Fibroblast of gingiva (primary cell): ENCODE measurements around the gene MOXD1.
"Not testable (repeated sequence)": the region's sequence is repeated elsewhere in the genome, so short reads cannot be mapped to it uniquely, and the experiment has no call there.

Experiments
- DNase-seq: peaks from one replicate; pipeline ENCODE4 v3.0.0-alpha.2; 2011; ENCODE audit warnings: low read depth

Gene MOXD1

DNA sequence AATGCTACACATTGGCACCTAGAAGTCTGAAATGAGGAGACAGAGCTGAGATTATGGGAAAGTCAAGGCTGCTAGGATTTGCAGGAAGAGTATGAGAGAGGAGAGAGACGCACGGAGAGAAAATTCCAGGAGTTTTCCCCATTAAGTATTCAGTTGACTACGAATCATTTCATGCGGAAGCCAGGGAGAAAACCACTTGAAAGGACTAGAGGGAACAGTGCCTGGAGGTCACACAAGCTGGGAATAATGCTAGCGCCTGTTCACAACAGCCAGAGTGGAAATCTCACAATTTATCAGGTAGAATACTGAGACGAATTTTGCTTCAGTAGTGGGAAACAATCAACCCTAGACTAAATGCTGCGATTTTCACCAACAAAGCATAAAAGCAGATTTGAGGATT is 118.6 kb downstream of the MOXD1 start:
- no peak for DNase-seq

GRCh38 chr6:132280436-132280835 is 120.8 kb downstream of the MOXD1 start:
- no peak for DNase-seq

DNA sequence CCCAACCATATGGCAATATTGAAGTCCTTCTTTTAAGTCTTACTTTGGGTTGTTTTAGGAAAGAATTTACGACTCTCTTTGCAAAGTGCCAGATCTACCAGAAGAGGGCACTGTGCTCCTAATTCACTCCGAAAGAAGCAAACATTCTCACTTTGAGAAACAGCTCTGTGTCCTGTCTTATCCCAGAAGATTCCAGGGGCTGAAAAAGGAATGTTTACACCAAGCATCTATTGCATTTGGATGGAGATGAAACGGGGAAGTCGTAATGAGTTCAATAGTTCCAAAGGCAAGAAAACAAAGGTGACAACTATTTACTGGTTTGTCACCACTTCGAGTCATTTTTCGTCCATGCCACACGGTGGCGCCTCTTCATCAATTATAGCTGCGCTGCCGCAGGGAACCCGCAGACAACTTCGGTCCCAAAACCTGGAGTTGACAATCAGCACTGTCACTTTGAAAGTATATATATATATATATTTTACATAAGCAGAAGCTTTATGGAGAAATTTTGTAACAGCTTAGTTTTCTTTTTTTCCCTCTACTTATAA is 121.6 kb downstream of the MOXD1 start:
- DNase-seq: peak; percentile 55

GRCh38 chr6:132275066-132275970 is 126.0 kb downstream of the MOXD1 start:
- no peak for DNase-seq

DNA sequence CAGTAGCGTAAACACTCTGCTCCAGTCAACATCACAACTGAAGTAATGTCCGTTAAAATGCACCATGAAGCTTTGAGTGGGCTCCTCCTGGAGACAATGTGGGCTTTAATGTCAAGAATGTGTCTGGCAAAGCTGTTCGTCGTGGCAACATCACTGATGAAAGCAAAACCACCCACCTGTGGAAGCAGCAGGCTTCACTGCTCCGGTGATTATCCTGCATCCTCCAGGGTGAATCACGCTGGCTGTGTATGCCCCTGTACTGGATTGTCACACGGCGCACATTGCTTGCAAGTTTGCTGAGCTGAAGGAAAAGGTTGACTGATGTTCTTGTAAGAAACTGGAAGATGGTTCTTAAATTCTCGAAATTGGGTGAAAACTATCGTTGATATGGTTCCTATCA is 128.5 kb downstream of the MOXD1 start:
- DNase-seq: no peak

GRCh38 chr6:132270726-132271402 is 130.4 kb downstream of the MOXD1 start:
- DNase-seq: peak; percentile 4

DNA sequence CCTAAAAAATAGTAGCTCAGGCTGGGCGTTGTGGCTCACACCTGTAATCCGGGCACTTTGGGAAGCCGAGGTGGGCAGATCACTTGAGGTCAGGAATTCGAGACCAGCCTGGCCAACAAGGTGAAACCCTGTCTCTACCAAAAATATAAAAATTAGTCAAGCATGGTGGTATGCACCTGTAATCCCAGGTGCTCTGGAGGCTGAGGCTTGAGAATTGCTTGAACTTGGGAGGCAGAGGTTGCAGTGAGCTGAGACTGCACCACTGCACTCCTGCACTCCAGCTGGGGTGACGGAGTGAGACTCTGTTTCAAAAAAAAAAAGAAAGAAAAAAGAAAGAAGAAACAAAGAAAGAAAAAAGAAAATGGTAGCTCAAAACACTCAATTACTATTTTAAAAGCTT is 132.6 kb downstream of the MOXD1 start:
- DNase-seq: not testable (repeated sequence)

DNA sequence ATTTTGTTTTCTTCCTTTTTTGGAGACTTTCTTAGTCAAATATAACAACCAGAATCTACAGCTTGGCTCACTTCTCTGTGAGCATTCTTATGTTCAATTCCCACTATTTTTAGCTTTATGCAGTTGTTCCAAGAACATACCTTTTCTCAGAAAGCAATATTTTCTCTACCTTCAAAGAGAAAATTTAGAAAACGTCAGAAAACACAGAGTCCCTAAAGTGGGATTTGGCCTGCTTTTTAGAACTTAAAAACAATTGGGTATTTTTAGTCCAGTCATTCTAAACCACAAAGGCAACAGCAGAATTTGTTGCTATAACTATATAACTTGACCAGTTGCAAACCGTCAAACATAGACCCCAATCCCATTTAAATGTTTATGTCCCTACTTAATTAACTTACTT is 133.1 kb downstream of the MOXD1 start:
- no peak for DNase-seq

DNA sequence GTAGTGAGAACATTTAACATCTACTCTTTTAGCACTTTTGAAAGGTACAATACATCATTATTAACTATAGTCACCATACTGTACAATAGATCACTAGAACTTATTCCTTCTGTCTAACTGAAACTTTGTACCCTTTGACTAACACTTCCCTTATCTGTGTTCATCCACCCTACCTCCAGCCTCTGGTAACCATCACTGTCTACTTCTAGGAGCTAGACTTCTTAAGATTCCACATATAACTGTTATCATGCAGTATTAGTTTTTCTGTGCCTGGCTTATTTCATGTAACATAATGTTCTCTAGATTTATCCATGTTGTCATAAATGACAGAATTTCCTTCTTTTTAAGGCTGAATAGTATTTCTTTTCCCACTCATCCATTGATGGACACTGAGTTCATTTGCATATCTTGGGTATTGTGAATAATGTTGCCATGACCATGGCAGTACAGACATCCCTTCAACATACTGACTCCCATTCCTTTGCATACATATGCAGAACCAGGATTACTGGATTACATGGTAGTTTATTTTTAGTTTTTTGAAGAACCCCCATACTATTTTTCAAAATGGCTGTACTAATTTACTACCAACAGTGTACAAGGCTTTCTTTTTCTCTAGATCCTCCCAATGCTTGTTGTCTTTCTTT is 135.7 kb downstream of the MOXD1 start:
- no peak for DNase-seq

DNA sequence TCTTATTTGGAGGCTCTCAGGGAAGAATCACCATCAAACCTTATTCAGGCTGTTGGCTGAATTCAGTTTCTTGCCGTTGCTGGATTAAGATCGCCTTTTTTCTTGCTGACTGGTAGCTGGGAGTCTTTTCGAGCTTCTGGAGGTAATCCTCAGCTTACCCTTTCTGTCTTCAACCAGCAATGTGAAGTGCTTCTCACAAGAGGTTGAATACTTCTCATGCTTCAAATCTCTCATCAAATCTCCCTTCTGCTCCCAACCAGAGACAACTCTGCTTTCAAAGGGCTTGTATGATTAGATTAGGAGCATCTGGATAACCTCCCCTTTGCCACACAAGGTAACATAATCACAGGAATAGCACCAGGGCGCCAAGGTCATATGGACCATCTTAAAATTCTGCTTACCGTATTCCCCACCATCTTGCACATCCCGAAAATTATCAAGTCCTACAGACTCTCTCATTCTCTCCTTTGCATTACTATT is 137.2 kb downstream of the MOXD1 start:
- no peak for DNase-seq

DNA sequence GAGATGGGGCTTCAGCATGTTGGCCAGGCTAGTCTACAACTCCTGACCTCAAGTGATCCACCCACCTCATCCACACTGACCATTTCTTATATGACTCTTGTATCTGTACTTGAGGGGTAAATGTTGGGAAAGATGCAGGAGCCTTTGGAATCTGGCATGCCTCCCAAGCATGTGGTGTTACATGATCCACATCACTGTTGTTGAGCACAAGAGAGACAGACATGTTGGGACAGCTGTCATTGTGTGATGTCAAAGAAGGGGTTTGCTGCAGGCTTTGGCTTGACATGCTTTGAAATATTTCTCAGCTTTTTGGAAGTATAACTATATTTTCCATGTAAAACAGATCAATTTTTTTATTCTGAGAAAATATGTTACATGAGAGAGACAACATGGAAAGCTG is 139.9 kb downstream of the MOXD1 start:
- no peak for DNase-seq

- DNase-seq: peak; percentile 35
These were observed 142.2 kb downstream of the MOXD1 start for GRCh38 chr6:132259070-132259469.

- DNase-seq: no peak
These were observed 143.7 kb downstream of the MOXD1 start for GRCh38 chr6:132257561-132257960.

GRCh38 chr6:132256457-132256856 is 144.8 kb downstream of the MOXD1 start:
- no peak for DNase-seq

GRCh38 chr6:132253906-132254305 is 147.4 kb downstream of the MOXD1 start:
- no peak for DNase-seq

DNA sequence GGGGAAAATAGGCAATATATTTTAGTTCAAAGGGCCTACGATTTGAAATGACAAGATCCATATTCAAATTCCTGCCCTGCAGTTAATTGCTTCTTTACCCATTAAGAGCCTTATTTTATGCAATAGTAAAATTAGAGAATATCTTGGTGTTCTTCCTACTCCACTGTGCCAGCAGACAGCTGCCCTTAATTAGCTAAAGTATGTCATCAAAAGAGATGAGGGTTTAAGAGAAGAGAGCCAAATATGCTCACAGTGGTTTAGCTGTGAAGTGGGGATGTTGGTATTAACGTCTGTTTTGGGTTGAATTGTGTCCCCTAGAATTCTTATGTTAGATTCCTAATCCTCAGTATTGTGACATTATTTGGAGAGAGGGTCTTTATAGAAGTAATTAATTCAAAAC is 148.1 kb downstream of the MOXD1 start:
- peak; percentile 21 for DNase-seq

- DNase-seq: no peak
These were observed 149.2 kb downstream of the MOXD1 start for GRCh38 chr6:132252113-132252512.

DNA sequence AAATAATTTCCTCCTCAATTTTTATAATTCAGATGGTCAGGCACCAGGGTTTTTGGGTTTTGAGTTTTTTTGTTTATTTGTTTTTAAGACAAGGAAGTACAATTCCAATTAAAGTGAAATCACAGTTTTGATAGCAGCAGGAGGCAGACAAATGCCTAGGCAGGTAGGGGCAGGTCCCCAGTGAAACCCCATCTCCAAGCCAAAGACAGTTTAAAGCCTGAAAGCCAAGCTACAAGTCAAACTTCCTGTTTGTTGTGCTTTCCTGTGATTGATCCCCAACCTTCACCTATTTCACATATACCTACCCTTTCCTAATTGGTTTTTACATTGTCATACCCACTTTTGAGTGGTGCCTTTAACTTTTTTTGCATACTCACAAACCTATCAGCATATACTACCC is 149.6 kb downstream of the MOXD1 start:
- DNase-seq: no peak

GRCh38 chr6:132247381-132248159 is 153.7 kb downstream of the MOXD1 start:
- peak; percentile 68 for DNase-seq

DNA sequence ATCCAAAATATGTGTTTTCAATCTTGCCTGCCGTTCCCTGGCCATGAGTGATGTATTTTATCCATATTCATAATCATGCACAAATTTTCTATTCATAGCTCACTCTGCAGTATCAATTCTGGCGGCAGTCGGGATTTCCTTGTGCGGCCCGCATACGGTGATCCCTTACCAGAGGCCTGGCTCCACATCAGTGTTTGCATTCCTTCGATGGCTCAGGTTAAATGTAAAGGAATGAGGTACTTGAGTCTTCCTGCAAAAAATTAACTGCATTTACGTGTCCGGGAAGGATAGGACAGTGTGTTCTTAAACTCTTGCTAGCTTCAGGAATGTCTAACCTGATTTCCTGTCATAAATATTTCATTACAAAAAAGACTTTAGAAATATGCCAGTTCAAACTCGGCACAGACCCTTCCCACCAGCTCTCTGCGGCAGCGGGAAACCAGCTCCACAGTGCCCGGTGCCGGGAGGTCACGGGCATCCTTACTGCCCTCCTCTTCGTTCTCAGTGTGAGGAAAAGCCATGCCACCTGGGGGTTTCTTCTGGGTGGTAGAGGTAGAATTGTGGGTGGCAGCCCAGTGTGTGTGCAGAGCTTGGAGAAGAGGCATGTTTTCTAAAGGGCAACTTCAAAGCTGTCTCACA is 154.5 kb downstream of the MOXD1 start:
- DNase-seq: no peak

DNA sequence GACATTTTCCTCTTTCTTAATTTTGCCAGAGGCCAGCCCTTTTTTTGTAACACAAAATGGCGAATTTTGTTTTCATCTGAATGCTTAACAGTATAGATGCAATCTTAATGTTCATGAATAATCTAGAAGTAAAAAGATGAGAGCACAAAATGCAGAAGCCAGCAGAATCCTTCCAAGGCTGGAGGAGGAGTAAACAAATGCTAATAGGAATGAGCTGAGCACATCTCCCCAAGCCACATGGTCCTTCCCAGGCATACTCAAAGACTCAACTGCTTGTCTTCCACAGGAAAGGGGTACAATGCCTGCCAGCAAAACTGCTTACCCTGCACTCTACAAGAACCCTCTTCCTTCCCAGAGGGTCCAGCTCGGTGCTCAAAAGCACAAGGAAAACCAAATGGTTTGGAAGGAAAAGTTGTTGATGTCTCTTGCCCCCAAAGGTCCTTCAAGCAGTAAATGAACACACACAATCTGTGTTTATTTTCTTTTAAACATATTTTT is 155.1 kb downstream of the MOXD1 start:
- no peak for DNase-seq
